Gastrocnemius medialis (tissue), 4 donors: ENCODE measurements around the gene SNTG2.

Source experiments
- POLR2A ChIP-seq, 2 donors: fragments of 450-650 bp; IDR thresholded peaks; one replicate each; pipeline ENCODE4 v1.6.1; 2017; ENCODE audit warnings: antibody characterized with exemption in 2 of 2, mild to moderate bottlenecking in 2 of 2, moderate library complexity in 2 of 2
- TF ChIP-seq, protein P1 (sequence below), 5 experiments: fragments of 450-650 bp in 3 of 5; fragments of 200-600 bp in 2 of 5; sonication (generic) in 2 of 5; IDR thresholded peaks in 4 of 5; conservative IDR thresholded peaks in 1 of 5; 1 replicate in 4 of 5; 2 replicates in 1 of 5; pipeline ENCODE4 v1.5.1; 2016 to 2019; ENCODE audit warnings: antibody characterized with exemption in 5 of 5, mild to moderate bottlenecking in 3 of 5, moderate library complexity in 3 of 5

DNA sequence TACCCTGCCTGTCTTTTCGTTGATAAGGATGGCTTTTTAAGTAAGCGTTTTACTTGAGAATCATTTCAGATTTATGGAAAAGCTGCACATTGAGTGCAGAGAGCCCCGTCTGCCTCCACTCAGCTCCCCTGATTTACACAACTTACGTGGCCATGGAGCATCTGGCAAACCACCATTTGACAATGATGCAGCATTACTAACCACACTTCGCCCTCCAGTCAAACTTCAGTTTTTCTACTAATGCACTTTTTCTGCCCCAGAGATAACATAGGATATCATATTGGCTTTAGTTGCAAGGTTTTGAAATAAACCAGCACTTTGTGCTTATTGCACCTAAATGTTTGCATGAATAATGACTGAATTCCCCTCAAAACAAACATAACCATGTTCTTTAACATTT lies 297.5 kb downstream of the SNTG2 start:
- TF ChIP-seq, protein P1, sequence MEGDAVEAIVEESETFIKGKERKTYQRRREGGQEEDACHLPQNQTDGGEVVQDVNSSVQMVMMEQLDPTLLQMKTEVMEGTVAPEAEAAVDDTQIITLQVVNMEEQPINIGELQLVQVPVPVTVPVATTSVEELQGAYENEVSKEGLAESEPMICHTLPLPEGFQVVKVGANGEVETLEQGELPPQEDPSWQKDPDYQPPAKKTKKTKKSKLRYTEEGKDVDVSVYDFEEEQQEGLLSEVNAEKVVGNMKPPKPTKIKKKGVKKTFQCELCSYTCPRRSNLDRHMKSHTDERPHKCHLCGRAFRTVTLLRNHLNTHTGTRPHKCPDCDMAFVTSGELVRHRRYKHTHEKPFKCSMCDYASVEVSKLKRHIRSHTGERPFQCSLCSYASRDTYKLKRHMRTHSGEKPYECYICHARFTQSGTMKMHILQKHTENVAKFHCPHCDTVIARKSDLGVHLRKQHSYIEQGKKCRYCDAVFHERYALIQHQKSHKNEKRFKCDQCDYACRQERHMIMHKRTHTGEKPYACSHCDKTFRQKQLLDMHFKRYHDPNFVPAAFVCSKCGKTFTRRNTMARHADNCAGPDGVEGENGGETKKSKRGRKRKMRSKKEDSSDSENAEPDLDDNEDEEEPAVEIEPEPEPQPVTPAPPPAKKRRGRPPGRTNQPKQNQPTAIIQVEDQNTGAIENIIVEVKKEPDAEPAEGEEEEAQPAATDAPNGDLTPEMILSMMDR (IDR thresholded peaks at IDR 0.05 in 4 of 5, conservative IDR thresholded peaks at IDR 0.05 in 1 of 5): no peak
- no peak for TF ChIP-seq POLR2A (IDR thresholded peaks at IDR 0.05)
